NT2/D1 (cell line): ENCODE results near the gene GRWD1.

Source experiments
- SUZ12 ChIP-seq: IDR thresholded peaks from 2 replicates; pipeline ENCODE4 v1.6.1; 2011; ENCODE audit not compliant: insufficient read length, insufficient read depth; ENCODE audit errors: extremely low read depth
- YY1 ChIP-seq: IDR thresholded peaks from 2 replicates; pipeline ENCODE4 v1.6.1; 2011; ENCODE audit not compliant: insufficient read length, insufficient read depth
- ZNF274 ChIP-seq: IDR thresholded peaks from 2 replicates; pipeline ENCODE4 v1.6.1; 2011; ENCODE audit warnings: mild to moderate bottlenecking, low read depth, low read length

- TF ChIP-seq YY1 (no peak), ZNF274 (no peak), SUZ12 (no peak)
Observed at GRCh38 chr19:48413879-48414587, 31.8 kb upstream of the GRWD1 start.
